Peyer's patch (tissue), 4 donors: ENCODE results near the gene TMEM119. TPM values are rescaled to one million over a fixed set of nuclear protein-coding genes. Genes with fewer than 3 reads are reported as not detected.

Source experiments
- DNase-seq, 3 donors: peaks; one replicate each; pipeline ENCODE4 v3.0.0-alpha.2; 2017 to 2019
- H3K27ac ChIP-seq, 4 donors: fragments of 200-600 bp; sonication (generic); one replicate each; pipeline ENCODE4 v1.5.1; 2016 to 2019
- H3K27me3 ChIP-seq, 2 donors: fragments of 200-600 bp; sonication (generic); one replicate each; pipeline ENCODE4 v1.5.1; 2019
- H3K36me3 ChIP-seq, 3 donors: fragments of 200-600 bp; sonication (generic); one replicate each; pipeline ENCODE4 v1.5.1; 2016 to 2019
- H3K4me1 ChIP-seq, 4 donors: fragments of 200-600 bp; sonication (generic); one replicate each; pipeline ENCODE4 v1.5.1; 2016 to 2019
- H3K4me3 ChIP-seq, 4 donors: fragments of 200-600 bp; sonication (generic); 1 replicate in 3 of 4; 2 replicates in 1 of 4; pipeline ENCODE4 v1.5.1; 2016 to 2019; ENCODE audit warnings: mild to moderate bottlenecking in 1 of 4
- H3K9me3 ChIP-seq, 4 donors: fragments of 200-600 bp; sonication (generic); one replicate each; pipeline ENCODE4 v1.5.1; 2016 to 2019; ENCODE audit warnings: mild to moderate bottlenecking in 1 of 4
- POLR2A ChIP-seq, 2 donors: fragments of 450-650 bp; IDR thresholded peaks; one replicate each; pipeline ENCODE4 v1.5.1; 2017; ENCODE audit warnings: antibody characterized with exemption in 2 of 2, mild to moderate bottlenecking in 2 of 2, moderate library complexity in 2 of 2
- total RNA-seq, 4 donors: library from RNA; depleted of rRNA; stranded (reverse); fragments of >200 nt; gene quantifications; one replicate each; pipeline ENCODE4 v1.1.0, GENCODE V29; 2016
- TF ChIP-seq, protein P1 (sequence below), 6 experiments: fragments of 450-650 bp in 4 of 6; fragments of 200-600 bp in 2 of 6; sonication (generic) in 1 of 6; IDR thresholded peaks; one replicate each; pipeline ENCODE4 v1.5.1; 2017 to 2019; ENCODE audit warnings: antibody characterized with exemption in 6 of 6, mild to moderate bottlenecking in 3 of 6, moderate library complexity in 1 of 6

TMEM119 gene
- total RNA-seq, 4 donors from 2014 or later: 1.8 to 17.3 (median 3.4) TPM

GRCh38 chr12:108605000-108605689 is 7.3 kb upstream of the TMEM119 start:
- Histone ChIP-seq H3K9me3 (no peaks in the 10 kb centered on the region), H3K27me3 (no peaks in the 10 kb centered on the region), H3K27ac (no peak overlapping the region), H3K4me3 (no peak overlapping the region), H3K36me3 (no peaks in the 10 kb centered on the region), H3K4me1 (no peaks in the 10 kb centered on the region)
- no peak for TF ChIP-seq POLR2A (IDR thresholded peaks at IDR 0.05)
- TF ChIP-seq, protein P1, sequence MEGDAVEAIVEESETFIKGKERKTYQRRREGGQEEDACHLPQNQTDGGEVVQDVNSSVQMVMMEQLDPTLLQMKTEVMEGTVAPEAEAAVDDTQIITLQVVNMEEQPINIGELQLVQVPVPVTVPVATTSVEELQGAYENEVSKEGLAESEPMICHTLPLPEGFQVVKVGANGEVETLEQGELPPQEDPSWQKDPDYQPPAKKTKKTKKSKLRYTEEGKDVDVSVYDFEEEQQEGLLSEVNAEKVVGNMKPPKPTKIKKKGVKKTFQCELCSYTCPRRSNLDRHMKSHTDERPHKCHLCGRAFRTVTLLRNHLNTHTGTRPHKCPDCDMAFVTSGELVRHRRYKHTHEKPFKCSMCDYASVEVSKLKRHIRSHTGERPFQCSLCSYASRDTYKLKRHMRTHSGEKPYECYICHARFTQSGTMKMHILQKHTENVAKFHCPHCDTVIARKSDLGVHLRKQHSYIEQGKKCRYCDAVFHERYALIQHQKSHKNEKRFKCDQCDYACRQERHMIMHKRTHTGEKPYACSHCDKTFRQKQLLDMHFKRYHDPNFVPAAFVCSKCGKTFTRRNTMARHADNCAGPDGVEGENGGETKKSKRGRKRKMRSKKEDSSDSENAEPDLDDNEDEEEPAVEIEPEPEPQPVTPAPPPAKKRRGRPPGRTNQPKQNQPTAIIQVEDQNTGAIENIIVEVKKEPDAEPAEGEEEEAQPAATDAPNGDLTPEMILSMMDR (IDR thresholded peaks at IDR 0.05): no peak
- DNase-seq: no peak

- no peaks in the 10 kb centered on the region for H3K27me3 ChIP-seq
- no peak for DNase-seq
- H3K4me3 ChIP-seq: no peak overlapping the region
- H3K36me3 ChIP-seq: no peaks in the 10 kb centered on the region
- TF ChIP-seq, protein P1 (IDR thresholded peaks at IDR 0.05): no peak
- TF ChIP-seq POLR2A (IDR thresholded peaks at IDR 0.05): no peak
- no peaks in the 10 kb centered on the region for H3K4me1 ChIP-seq
- no peak overlapping the region for H3K27ac ChIP-seq
- H3K9me3 ChIP-seq: no peaks in the 10 kb centered on the region
Measured at GRCh38 chr12:108604208-108604941, 6.5 kb upstream of the TMEM119 start.

- Histone ChIP-seq H3K9me3 (no peaks in the 10 kb centered on the region), H3K4me3 (no peak overlapping the region), H3K27ac (no peak overlapping the region), H3K36me3 (no peaks in the 10 kb centered on the region), H3K27me3 (no peaks in the 10 kb centered on the region), H3K4me1 (no peaks in the 10 kb centered on the region)
- DNase-seq: no peak
- TF ChIP-seq POLR2A (IDR thresholded peaks at IDR 0.05): no peak
- TF ChIP-seq, protein P1 (IDR thresholded peaks at IDR 0.05): no peak
Measured at GRCh38 chr12:108603743-108604142, 5.9 kb upstream of the TMEM119 start.

DNA sequence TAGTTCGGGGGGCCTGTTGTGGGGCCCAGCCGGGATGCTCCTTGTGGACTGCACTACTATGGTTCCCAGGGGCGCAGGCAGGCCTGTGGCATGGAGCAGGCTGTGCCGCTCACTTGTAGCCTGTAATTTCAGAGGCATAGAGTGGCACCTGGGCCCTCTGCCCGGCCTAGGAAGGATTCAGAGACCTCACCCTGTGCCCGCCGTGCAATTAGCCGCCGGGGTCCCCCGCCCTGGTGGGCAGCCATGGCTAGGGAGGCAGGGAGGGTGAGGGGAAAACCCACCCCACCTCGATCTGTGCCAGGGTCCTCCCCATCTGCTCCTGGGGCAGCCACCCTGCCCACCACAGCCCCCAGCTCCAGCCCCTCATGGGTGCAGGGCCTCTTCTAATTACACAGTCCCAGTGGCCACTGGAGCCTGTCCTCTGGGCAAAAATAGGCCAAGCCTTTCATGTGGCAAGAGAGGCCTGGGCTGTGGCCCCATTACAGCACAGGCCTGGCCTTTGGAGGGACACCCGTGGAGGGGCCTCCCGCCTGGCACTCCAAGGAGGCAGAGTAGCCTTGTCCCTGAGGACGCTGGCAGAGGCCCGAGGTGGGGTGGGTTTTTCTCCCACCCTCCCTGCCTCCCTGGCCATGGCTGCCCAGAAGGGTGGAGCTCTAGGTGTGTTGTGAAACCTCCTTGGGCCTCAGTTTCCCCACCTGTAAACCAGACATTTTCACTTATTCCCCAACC is 5.3 kb upstream of the TMEM119 start:
- Histone ChIP-seq H3K9me3 (no peaks in the 10 kb centered on the region), H3K4me3 (no peak overlapping the region)
- no peak for DNase-seq

DNA sequence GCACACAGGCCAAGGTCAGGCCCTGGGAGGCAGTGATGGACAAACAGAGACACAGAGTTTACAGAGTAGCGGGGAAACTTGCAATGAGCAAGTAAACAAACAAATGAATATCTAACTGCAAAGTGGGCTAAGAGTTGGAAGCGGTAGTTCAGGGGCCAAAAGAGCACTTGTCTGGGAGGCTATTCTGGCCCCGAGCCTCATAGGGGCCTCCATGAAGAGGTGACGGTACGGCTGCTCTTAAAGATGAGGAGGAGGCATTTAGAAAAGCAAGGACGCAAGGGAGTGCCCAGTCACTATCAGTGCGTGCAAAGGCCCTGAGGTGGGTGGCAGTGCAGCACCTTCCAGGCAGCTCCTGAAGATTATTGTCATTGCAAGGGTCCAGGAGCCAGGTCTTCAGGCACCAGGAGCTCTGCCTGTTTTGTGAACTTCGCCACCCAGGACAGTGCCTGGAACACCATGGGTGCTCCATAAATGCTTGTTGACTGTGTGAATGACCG is 4.4 kb upstream of the TMEM119 start:
- Histone ChIP-seq H3K4me1 (no peaks in the 10 kb centered on the region), H3K4me3 (no peak overlapping the region), H3K27ac (no peak overlapping the region), H3K27me3 (no peaks in the 10 kb centered on the region), H3K36me3 (no peaks in the 10 kb centered on the region), H3K9me3 (no peaks in the 10 kb centered on the region)
- no peak for DNase-seq
- TF ChIP-seq, protein P1 (IDR thresholded peaks at IDR 0.05): no peak

More for the DNA sequence above, 5.3 kb upstream of the TMEM119 start:
- H3K4me1 ChIP-seq: no peaks in the 10 kb centered on the region
- no peaks in the 10 kb centered on the region for H3K27me3 ChIP-seq
- no peak overlapping the region for H3K27ac ChIP-seq
- H3K36me3 ChIP-seq: no peaks in the 10 kb centered on the region
- TF ChIP-seq, protein P1 (IDR thresholded peaks at IDR 0.05): no peak
- no peak for TF ChIP-seq POLR2A (IDR thresholded peaks at IDR 0.05)
